HCT116 (cell line): ENCODE measurements around the gene LUC7L.
"Not testable (repeated sequence)": the region's sequence is repeated elsewhere in the genome, so short reads cannot be mapped to it uniquely, and the experiment has no call there.

Experiments
- CEBPB ChIP-seq: IDR thresholded peaks from 2 replicates; pipeline ENCODE4 v1.6.1; 2012; ENCODE audit warnings: low read depth
- CTCF ChIP-seq, 3 experiments: fragments of 200-600 bp in 1 of 3; sonication (generic) in 1 of 3; IDR thresholded peaks in 2 of 3; conservative IDR thresholded peaks in 1 of 3; 2 replicates each; pipeline ENCODE4 v1.5.1; 2012 to 2017; ENCODE audit warnings: low read depth in 2 of 3, low read length in 2 of 3, antibody characterized with exemption in 1 of 3, borderline replicate concordance in 1 of 3, control low read depth in 1 of 3, mild to moderate bottlenecking in 1 of 3, mixed read lengths in 1 of 3, mixed run types in 1 of 3, moderate library complexity in 1 of 3; ENCODE audit not compliant: insufficient read depth in 1 of 3
- ELF1 ChIP-seq: IDR thresholded peaks from 2 replicates; pipeline ENCODE4 v1.6.1; 2012; ENCODE audit warnings: low read depth, borderline replicate concordance
- EZH2 ChIP-seq: fragments of 200-600 bp; sonication (generic); IDR thresholded peaks from 2 replicates; pipeline ENCODE4 v1.6.1; 2017; ENCODE audit warnings: antibody characterized with exemption, mixed run types
- EZH2phosphoT487 ChIP-seq: fragments of 200-600 bp; IDR thresholded peaks from 2 replicates; pipeline ENCODE4 v1.6.1; 2018; ENCODE audit warnings: antibody characterized with exemption, borderline replicate concordance
- JUND ChIP-seq: IDR thresholded peaks from 2 replicates; pipeline ENCODE4 v1.6.1; 2012
- POLR2A ChIP-seq: IDR thresholded peaks from 2 replicates; pipeline ENCODE4 v1.7.0; 2011; ENCODE audit warnings: borderline replicate concordance; ENCODE audit not compliant: insufficient read depth, insufficient read length; ENCODE audit errors: extremely low read depth
- POLR2AphosphoS5 ChIP-seq: IDR thresholded peaks from 2 replicates; pipeline ENCODE4 v1.6.1; 2011; ENCODE audit warnings: mild to moderate bottlenecking, low read depth, low read length, moderate library complexity
- RAD21 ChIP-seq: IDR thresholded peaks from 2 replicates; pipeline ENCODE4 v1.6.1; 2012; ENCODE audit warnings: low read depth, mild to moderate bottlenecking
- REST ChIP-seq: IDR thresholded peaks from 2 replicates; pipeline ENCODE4 v1.6.1; 2012; ENCODE audit warnings: low read depth
- SP1 ChIP-seq: IDR thresholded peaks from 2 replicates; pipeline ENCODE4 v1.6.1; 2012; ENCODE audit warnings: low read depth
- TF ChIP-seq, protein P1 (sequence below): IDR thresholded peaks from 2 replicates; pipeline ENCODE4 v1.6.1; 2011; ENCODE audit warnings: mild to moderate bottlenecking, low read length, moderate library complexity; ENCODE audit not compliant: insufficient replicate concordance; ENCODE audit errors: extremely low read depth
- TF ChIP-seq, protein P2 (sequence below): IDR thresholded peaks from 2 replicates; pipeline ENCODE4 v1.6.1; 2012

DNA sequence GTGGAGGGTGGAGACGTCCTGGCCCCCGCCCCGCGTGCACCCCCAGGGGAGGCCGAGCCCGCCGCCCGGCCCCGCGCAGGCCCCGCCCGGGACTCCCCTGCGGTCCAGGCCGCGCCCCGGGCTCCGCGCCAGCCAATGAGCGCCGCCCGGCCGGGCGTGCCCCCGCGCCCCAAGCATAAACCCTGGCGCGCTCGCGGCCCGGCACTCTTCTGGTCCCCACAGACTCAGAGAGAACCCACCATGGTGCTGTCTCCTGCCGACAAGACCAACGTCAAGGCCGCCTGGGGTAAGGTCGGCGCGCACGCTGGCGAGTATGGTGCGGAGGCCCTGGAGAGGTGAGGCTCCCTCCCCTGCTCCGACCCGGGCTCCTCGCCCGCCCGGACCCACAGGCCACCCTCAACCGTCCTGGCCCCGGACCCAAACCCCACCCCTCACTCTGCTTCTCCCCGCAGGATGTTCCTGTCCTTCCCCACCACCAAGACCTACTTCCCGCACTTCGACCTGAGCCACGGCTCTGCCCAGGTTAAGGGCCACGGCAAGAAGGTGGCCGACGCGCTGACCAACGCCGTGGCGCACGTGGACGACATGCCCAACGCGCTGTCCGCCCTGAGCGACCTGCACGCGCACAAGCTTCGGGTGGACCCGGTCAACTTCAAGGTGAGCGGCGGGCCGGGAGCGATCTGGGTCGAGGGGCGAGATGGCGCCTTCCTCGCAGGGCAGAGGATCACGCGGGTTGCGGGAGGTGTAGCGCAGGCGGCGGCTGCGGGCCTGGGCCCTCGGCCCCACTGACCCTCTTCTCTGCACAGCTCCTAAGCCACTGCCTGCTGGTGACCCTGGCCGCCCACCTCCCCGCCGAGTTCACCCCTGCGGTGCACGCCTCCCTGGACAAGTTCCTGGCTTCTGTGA is 52.5 kb downstream of the LUC7L start, which contains the start of gene HBA1:
- TF ChIP-seq EZH2; POLR2A; CTCF (IDR thresholded peaks at IDR 0.05 in 2 of 3, conservative IDR thresholded peaks at IDR 0.05 in 1 of 3; ENCODE audit: borderline replicate concordance in 1 of 3, insufficient read depth in 1 of 3, low read depth in 2 of 3, low read length in 2 of 3); JUND; SP1; RAD21; POLR2AphosphoS5; REST; CEBPB; EZH2phosphoT487; ELF1: not testable (repeated sequence)
- TF ChIP-seq, protein P1, sequence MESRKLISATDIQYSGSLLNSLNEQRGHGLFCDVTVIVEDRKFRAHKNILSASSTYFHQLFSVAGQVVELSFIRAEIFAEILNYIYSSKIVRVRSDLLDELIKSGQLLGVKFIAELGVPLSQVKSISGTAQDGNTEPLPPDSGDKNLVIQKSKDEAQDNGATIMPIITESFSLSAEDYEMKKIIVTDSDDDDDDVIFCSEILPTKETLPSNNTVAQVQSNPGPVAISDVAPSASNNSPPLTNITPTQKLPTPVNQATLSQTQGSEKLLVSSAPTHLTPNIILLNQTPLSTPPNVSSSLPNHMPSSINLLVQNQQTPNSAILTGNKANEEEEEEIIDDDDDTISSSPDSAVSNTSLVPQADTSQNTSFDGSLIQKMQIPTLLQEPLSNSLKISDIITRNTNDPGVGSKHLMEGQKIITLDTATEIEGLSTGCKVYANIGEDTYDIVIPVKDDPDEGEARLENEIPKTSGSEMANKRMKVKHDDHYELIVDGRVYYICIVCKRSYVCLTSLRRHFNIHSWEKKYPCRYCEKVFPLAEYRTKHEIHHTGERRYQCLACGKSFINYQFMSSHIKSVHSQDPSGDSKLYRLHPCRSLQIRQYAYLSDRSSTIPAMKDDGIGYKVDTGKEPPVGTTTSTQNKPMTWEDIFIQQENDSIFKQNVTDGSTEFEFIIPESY: not testable (repeated sequence)
- TF ChIP-seq, protein P2, sequence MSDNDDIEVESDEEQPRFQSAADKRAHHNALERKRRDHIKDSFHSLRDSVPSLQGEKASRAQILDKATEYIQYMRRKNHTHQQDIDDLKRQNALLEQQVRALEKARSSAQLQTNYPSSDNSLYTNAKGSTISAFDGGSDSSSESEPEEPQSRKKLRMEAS: not testable (repeated sequence)
